Ascending aorta (tissue), 2 donors: Measurements from ENCODE around the gene GATC. TPM values are rescaled to one million over a fixed set of nuclear protein-coding genes. Genes with fewer than 3 reads are reported as not detected.

Experiments used
- DNase-seq, 2 donors: peaks; one replicate each; pipeline ENCODE4 v3.0.0-alpha.2; 2019; ENCODE audit warnings: low spot score in 2 of 2
- H3K27ac ChIP-seq, 2 donors: fragments of 200-600 bp; sonication (generic); one replicate each; pipeline ENCODE4 v1.5.1; 2016 to 2017; ENCODE audit warnings: mild to moderate bottlenecking in 1 of 2
- H3K27me3 ChIP-seq: fragments of 200-600 bp; sonication (generic); one replicate; pipeline ENCODE4 v1.5.1; 2017
- H3K36me3 ChIP-seq, 2 donors: fragments of 200-600 bp; sonication (generic); one replicate each; pipeline ENCODE4 v1.5.1; 2016
- H3K4me1 ChIP-seq, 2 donors: fragments of 200-600 bp; sonication (generic); one replicate each; pipeline ENCODE4 v1.5.1; 2016 to 2017; ENCODE audit warnings: mild to moderate bottlenecking in 1 of 2
- H3K4me3 ChIP-seq, 2 donors: fragments of 200-600 bp; sonication (generic); one replicate each; pipeline ENCODE4 v1.5.1; 2016 to 2017; ENCODE audit warnings: mild to moderate bottlenecking in 1 of 2
- H3K9me3 ChIP-seq, 2 donors: fragments of 200-600 bp; sonication (generic); one replicate each; pipeline ENCODE4 v1.5.1; 2016
- intact Hi-C: fragments of 100-400 bp; cut with DNase I; formaldehyde crosslinking; loops from one replicate; pipeline ENCODE4 v1.15.1; 2023
- total RNA-seq: library from RNA; depleted of rRNA; stranded (reverse); fragments of >200 nt; gene quantifications from one replicate; pipeline ENCODE4 v1.1.0, GENCODE V29; 2016
- TF ChIP-seq, protein P1 (sequence below), 3 experiments: fragments of 200-600 bp in 2 of 3; fragments of 450-650 bp in 1 of 3; sonication (generic) in 2 of 3; IDR thresholded peaks; one replicate each; pipeline ENCODE4 v1.5.1; 2016 to 2019; ENCODE audit warnings: antibody characterized with exemption in 3 of 3, mild to moderate bottlenecking in 1 of 3, moderate library complexity in 1 of 3

GATC gene
- total RNA-seq, 1 donor from 2014 or later, result 6.2 TPM

DNA sequence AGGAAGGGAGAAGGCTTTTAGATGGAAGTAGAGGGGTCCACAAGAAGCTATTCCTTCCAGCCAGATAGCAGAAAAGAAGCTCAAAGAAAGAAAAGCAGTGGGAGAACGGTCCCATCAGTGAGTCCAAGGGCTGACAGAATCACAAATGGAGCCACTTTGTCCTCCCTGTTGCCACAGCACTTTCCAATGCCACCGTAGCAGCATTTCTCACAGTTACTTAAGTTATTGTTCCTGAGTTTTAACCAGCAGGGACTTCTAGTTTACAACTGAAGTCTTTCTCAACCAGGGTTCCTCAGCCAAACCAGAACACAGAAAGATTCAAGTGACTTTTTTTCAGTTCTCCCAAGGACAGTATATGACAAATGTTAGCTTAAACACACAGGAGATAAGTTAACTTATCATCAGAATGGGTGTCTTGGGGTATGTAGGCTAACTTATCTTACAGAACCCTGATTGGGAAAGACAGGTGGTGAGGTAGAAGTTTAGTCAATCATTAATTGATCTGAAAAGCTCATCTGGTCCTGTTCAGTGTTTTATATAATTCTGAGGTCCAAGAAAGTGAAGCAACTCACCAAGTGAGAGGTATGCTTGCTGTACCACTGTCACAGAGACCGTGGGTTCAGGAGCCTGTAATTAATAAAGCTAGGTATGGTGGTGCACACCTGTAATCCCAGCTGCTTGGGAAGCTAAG is 7.0 kb downstream of the GATC start:
- peaks cover 25 to 31% of the 10 kb centered on the region in 2 donors for H3K36me3 ChIP-seq
- no peaks in the 10 kb centered on the region for H3K4me1 ChIP-seq
- H3K27ac ChIP-seq, result no peak overlapping the region
- intact Hi-C loops, result no loop called here
- no peak overlapping the region for H3K4me3 ChIP-seq
- no peaks in the 10 kb centered on the region for H3K27me3 ChIP-seq
- DNase-seq, result no peak
- no peaks in the 10 kb centered on the region for H3K9me3 ChIP-seq
- TF ChIP-seq, protein P1, sequence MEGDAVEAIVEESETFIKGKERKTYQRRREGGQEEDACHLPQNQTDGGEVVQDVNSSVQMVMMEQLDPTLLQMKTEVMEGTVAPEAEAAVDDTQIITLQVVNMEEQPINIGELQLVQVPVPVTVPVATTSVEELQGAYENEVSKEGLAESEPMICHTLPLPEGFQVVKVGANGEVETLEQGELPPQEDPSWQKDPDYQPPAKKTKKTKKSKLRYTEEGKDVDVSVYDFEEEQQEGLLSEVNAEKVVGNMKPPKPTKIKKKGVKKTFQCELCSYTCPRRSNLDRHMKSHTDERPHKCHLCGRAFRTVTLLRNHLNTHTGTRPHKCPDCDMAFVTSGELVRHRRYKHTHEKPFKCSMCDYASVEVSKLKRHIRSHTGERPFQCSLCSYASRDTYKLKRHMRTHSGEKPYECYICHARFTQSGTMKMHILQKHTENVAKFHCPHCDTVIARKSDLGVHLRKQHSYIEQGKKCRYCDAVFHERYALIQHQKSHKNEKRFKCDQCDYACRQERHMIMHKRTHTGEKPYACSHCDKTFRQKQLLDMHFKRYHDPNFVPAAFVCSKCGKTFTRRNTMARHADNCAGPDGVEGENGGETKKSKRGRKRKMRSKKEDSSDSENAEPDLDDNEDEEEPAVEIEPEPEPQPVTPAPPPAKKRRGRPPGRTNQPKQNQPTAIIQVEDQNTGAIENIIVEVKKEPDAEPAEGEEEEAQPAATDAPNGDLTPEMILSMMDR (IDR thresholded peaks at IDR 0.05), result no peak

DNA sequence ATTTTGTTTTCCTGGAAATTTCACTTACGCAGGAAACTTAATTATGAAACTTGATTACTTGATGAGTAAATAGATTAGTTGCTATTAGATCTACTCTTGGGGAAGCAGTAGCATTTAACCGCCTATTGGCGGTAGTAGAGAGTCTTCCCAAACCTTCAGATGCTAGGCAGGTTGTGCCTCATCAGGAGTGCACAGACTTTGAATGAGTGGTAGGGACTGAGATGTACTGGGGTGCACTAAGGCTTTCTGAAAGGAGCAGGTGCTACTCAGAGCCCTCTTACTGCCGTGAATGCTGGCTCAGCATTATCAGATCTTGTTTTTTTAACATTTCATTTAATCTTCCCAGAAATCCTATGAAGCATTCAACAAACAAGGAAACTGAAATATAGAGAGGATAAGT is 7.7 kb downstream of the GATC start:
- intact Hi-C loops, result no loop called here
- Histone ChIP-seq H3K4me1 (no peaks in the 10 kb centered on the region), H3K27ac (no peak overlapping the region), H3K27me3 (no peaks in the 10 kb centered on the region), H3K9me3 (no peaks in the 10 kb centered on the region), H3K4me3 (no peak overlapping the region), H3K36me3 (peaks cover 33 to 38% of the 10 kb centered on the region in 2 donors)
- TF ChIP-seq, protein P1 (IDR thresholded peaks at IDR 0.05), result peak in 2 of 3 experiments; percentile 44 to 55
- DNase-seq, result no peak

DNA sequence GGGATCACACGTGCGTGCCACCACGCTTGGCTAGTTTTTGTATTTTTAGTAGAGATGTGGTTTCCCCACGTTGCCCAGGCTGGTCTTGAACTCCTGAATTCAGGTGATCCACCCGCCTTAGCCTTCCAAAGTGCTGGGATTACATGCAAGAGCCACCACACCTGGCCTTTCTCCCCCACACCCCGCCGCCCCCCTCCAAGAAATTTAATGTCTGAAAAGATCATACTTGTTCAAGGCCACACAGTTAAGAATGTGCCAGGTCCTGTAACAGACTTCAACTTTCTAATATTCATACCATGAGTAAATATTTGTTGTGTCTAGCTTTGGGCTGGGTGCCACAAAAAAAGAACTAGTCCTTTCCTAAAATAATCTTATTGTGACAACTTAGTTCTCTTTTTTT is 9.1 kb downstream of the GATC start:
- TF ChIP-seq, protein P1 (IDR thresholded peaks at IDR 0.05), result no peak

DNA sequence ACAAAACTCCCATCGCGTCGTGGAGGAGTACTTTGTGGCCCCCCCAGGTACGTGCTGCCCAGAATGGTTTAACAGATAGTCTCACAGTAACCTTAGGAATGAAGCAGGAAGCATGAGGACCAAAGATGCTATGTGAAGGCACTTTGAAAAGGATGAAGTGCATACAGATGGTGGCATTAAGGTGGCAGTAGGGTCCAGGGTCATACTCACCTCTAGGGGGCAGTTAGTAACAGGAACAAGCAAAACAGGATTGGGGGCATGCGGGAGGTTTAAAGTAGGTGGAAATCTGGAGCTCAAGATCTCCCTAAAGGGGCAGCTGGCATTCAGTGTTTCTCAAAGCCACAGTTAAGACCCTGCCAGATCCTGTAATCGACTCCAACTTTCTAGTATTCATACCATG is 10.9 kb downstream of the GATC start:
- intact Hi-C loops, result no loop called here
- H3K9me3 ChIP-seq, result no peaks in the 10 kb centered on the region
- peaks cover 57 to 63% of the 10 kb centered on the region in 2 donors for H3K36me3 ChIP-seq
- H3K27ac ChIP-seq, result no peak overlapping the region
- no peaks in the 10 kb centered on the region for H3K4me1 ChIP-seq
- TF ChIP-seq, protein P1 (IDR thresholded peaks at IDR 0.05), result no peak
- DNase-seq, result no peak
- no peaks in the 10 kb centered on the region for H3K27me3 ChIP-seq
- no peak overlapping the region for H3K4me3 ChIP-seq

More for the DNA sequence above, 9.1 kb downstream of the GATC start:
- no peak overlapping the region for H3K27ac ChIP-seq
- H3K4me3 ChIP-seq, result no peak overlapping the region
- H3K27me3 ChIP-seq, result no peaks in the 10 kb centered on the region
- peaks cover 46 to 49% of the 10 kb centered on the region in 2 donors for H3K36me3 ChIP-seq
- DNase-seq, result no peak
- no peaks in the 10 kb centered on the region for H3K9me3 ChIP-seq
- intact Hi-C loops, result no loop called here
- no peaks in the 10 kb centered on the region for H3K4me1 ChIP-seq

DNA sequence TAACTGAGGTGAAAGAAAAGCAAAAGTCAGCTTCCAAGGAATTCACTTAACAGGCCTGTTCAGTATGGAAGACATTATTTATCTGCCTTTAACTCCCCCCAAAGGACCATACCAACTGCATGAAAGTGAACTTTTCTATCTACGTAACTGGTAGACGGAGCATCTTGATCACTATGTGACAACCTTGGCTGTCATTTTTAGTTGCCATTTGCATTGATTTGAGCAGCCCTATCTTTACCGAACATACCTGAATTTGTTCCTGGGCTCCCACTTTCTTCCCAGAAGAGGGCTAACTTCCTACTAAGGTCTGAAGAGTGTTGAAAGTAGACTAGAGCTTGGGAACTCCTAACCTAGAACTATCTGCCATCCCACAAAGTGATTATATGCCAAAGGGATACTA is 13.9 kb downstream of the GATC start:
- intact Hi-C loops, result no loop called here

More for the DNA sequence above, 13.9 kb downstream of the GATC start:
- Histone ChIP-seq H3K27me3 (no peaks in the 10 kb centered on the region), H3K36me3 (peaks cover 86 to 93% of the 10 kb centered on the region in 2 donors), H3K4me1 (no peaks in the 10 kb centered on the region), H3K9me3 (no peaks in the 10 kb centered on the region), H3K4me3 (no peak overlapping the region), H3K27ac (no peak overlapping the region)
- TF ChIP-seq, protein P1 (IDR thresholded peaks at IDR 0.05), result no peak
- no peak for DNase-seq
